Astrocyte (in vitro differentiated cells and primary cell): ENCODE data around the gene RASAL1. TPM values are rescaled to one million over a fixed set of nuclear protein-coding genes. Genes with fewer than 3 reads are reported as not detected.
A peak's percentile ranks its signal among the peaks of the same experiment; 100 is the strongest.

ENCODE experiments used
- DNase-seq: peaks from one replicate; pipeline ENCODE4 v3.0.0-alpha.2; 2010; ENCODE audit warnings: low read depth
- FAIRE-seq: peaks from 2 replicates; lab custom pipeline; 2011; peaks lifted over from hg19 to GRCh38; lab: Jason Lieb, UNC
- H2AFZ ChIP-seq: 2 replicates; pipeline ENCODE4 v1.6.0; 2012; ENCODE audit warnings: low read depth, low read length, inconsistent platforms
- H3K27ac ChIP-seq: 2 replicates; pipeline ENCODE4 v1.5.1; 2011; ENCODE audit warnings: low read depth, low read length, inconsistent platforms
- H3K27me3 ChIP-seq: 2 replicates; pipeline ENCODE4 v1.6.0; 2011; ENCODE audit warnings: low read length, inconsistent platforms; ENCODE audit not compliant: insufficient read depth
- H3K36me3 ChIP-seq: 2 replicates; pipeline ENCODE4 v1.5.1; 2011; ENCODE audit warnings: low read length, inconsistent platforms; ENCODE audit not compliant: insufficient read depth
- H3K4me1 ChIP-seq: 2 replicates; pipeline ENCODE4 v1.5.1; 2011; ENCODE audit warnings: low read length, inconsistent platforms; ENCODE audit not compliant: insufficient read depth
- H3K4me2 ChIP-seq: 2 replicates; pipeline ENCODE4 v1.6.0; 2012; ENCODE audit warnings: low read length, inconsistent platforms
- H3K4me3 ChIP-seq: 2 replicates; pipeline ENCODE4 v1.5.1; 2011; ENCODE audit warnings: low read depth, mild to moderate bottlenecking, low read length, inconsistent platforms; ENCODE audit not compliant: insufficient read depth
- H3K79me2 ChIP-seq: 2 replicates; pipeline ENCODE4 v1.6.0; 2012; ENCODE audit warnings: mild to moderate bottlenecking, low read length, inconsistent platforms; ENCODE audit not compliant: insufficient read depth
- H3K9ac ChIP-seq: 2 replicates; pipeline ENCODE4 v1.6.0; 2012; ENCODE audit warnings: mild to moderate bottlenecking, low read length, inconsistent platforms
- H3K9me3 ChIP-seq: 2 replicates; pipeline ENCODE4 v1.5.1; 2012; ENCODE audit warnings: low read depth, mild to moderate bottlenecking, low read length, inconsistent platforms; ENCODE audit not compliant: insufficient read depth
- H4K20me1 ChIP-seq: 2 replicates; pipeline ENCODE4 v1.6.0; 2012; ENCODE audit warnings: low read length, inconsistent platforms; ENCODE audit not compliant: insufficient read depth
- H3K27ac Mint-ChIP-seq: one replicate; pipeline ENCODE4 v1.8.0; 2021; ENCODE audit warnings: mild to moderate bottlenecking, mixed read lengths; ENCODE audit not compliant: unreplicated experiment
- H3K27me3 Mint-ChIP-seq: one replicate; pipeline ENCODE4 v1.8.0; 2021; ENCODE audit warnings: low read depth, mixed read lengths; ENCODE audit not compliant: unreplicated experiment
- H3K36me3 Mint-ChIP-seq: one replicate; pipeline ENCODE4 v1.8.0; 2021; ENCODE audit warnings: low read depth, mixed read lengths; ENCODE audit not compliant: unreplicated experiment
- H3K4me1 Mint-ChIP-seq: one replicate; pipeline ENCODE4 v1.8.0; 2021; ENCODE audit warnings: low read depth, mixed read lengths; ENCODE audit not compliant: unreplicated experiment
- H3K4me3 Mint-ChIP-seq: one replicate; pipeline ENCODE4 v1.8.0; 2021; ENCODE audit warnings: mild to moderate bottlenecking, moderate library complexity, mixed read lengths; ENCODE audit not compliant: unreplicated experiment
- H3K9me3 Mint-ChIP-seq: one replicate; pipeline ENCODE4 v1.8.0; 2021; ENCODE audit warnings: mild to moderate bottlenecking, mixed read lengths; ENCODE audit not compliant: unreplicated experiment
- EZH2 ChIP-seq: IDR thresholded peaks from 2 replicates; pipeline ENCODE4 v1.6.1; 2012; ENCODE audit warnings: mild to moderate bottlenecking, low read length, inconsistent platforms; ENCODE audit not compliant: insufficient read depth
- total RNA-seq: library from RNA; stranded (reverse); gene quantifications from 2 replicates; pipeline ENCODE4 v1.2.1, GENCODE V29; 2021
- TF ChIP-seq, protein P1 (sequence below): IDR thresholded peaks from 2 replicates; pipeline ENCODE4 v1.5.1; 2011; ENCODE audit warnings: low read depth, mild to moderate bottlenecking, inconsistent platforms, low read length, moderate library complexity; ENCODE audit not compliant: insufficient read depth

RASAL1 gene
- total RNA-seq, 1 donor from 2014 or later = 0.48 TPM

DNA sequence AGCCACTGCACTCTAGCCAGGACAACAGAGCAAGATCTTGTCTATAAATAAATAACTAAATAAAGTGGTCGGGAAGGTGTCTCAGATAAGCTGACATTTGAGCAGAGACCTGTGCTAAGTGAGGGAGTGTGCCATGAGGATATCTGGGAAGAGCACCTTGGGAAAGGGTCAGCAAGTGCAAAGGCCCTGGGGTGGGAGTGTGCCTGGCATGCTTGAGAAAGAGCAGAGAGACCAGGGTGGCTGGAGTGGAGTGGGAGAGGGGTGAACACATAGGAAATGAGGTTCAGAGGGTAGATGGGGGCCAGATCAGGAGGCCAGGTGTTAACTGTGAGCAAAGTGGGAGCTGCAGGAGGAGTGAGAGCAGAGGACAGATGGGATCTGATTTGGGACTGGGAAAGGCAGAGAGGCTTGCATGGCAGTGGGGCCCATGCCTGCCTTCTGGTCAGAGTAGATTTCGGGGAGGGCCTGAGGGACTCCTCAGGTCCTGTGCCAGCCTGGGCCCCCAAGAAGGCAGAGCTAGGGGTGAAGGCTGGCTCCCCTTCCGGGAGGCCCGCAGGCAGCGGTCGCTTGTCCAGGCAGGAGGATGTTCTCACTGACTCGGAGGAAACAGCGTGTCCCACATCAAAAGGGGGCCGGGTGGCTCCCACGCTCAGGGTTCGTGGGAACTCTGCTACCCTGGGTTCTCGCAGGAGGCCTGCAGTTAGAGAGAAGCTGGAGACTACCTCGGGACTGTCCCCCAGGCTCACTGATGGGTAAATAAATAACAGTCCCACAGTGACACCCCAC lies 46.4 kb downstream of the RASAL1 start:
- no peaks in the 10 kb centered on the region for H3K4me1 ChIP-seq
- Mint-ChIP-seq H3K4me3 (no peak overlapping the region), H3K27me3 (peaks cover 62% of the 10 kb centered on the region), H3K9me3 (peaks cover 4% of the 10 kb centered on the region), H3K4me1 (peaks cover 16% of the 10 kb centered on the region), H3K36me3 (peaks cover 4% of the 10 kb centered on the region), H3K27ac (no peak overlapping the region)
- no peaks in the 10 kb centered on the region for H3K9me3 ChIP-seq
- no peak overlapping the region for H2AFZ ChIP-seq
- H3K4me3 ChIP-seq = no peak overlapping the region
- DNase-seq (no peak), FAIRE-seq (no peak)
- H3K79me2 ChIP-seq = no peaks in the 10 kb centered on the region
- H3K4me2 ChIP-seq = no peak overlapping the region
- H3K27ac ChIP-seq = no peak overlapping the region
- peaks cover 15% of the 10 kb centered on the region for H3K27me3 ChIP-seq
- H3K9ac ChIP-seq = no peak overlapping the region
- no peaks in the 10 kb centered on the region for H4K20me1 ChIP-seq
- H3K36me3 ChIP-seq = no peaks in the 10 kb centered on the region
- TF ChIP-seq, protein P1, sequence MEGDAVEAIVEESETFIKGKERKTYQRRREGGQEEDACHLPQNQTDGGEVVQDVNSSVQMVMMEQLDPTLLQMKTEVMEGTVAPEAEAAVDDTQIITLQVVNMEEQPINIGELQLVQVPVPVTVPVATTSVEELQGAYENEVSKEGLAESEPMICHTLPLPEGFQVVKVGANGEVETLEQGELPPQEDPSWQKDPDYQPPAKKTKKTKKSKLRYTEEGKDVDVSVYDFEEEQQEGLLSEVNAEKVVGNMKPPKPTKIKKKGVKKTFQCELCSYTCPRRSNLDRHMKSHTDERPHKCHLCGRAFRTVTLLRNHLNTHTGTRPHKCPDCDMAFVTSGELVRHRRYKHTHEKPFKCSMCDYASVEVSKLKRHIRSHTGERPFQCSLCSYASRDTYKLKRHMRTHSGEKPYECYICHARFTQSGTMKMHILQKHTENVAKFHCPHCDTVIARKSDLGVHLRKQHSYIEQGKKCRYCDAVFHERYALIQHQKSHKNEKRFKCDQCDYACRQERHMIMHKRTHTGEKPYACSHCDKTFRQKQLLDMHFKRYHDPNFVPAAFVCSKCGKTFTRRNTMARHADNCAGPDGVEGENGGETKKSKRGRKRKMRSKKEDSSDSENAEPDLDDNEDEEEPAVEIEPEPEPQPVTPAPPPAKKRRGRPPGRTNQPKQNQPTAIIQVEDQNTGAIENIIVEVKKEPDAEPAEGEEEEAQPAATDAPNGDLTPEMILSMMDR = no peak
- no peak for TF ChIP-seq EZH2

DNA sequence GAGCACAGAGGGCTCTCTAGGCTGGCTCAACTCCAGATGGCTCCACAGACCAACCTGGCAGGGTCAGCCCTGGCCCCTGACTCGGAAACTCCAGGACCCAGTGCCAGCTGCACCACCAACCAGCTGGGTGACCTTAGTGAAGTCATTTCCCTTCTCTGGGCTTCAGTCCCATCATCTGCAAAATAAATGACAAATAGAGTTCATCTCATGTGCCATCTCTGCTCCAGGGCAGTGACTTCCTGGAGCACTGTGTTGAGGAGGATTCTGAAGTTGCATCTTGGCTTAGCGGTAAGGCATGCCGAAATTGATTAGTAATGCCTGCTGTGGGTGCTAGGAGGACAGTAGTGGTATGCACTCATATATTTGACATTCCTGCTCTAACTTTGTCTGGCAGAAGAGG lies 47.5 kb downstream of the RASAL1 start:
- H3K9me3 ChIP-seq = no peaks in the 10 kb centered on the region
- DNase-seq (no peak), FAIRE-seq (no peak)
- H3K27ac ChIP-seq = no peak overlapping the region
- Mint-ChIP-seq H3K9me3 (peaks cover 4% of the 10 kb centered on the region), H3K4me1 (peaks cover 19% of the 10 kb centered on the region), H3K27ac (no peak overlapping the region), H3K4me3 (no peak overlapping the region), H3K36me3 (peaks cover 4% of the 10 kb centered on the region), H3K27me3 (peaks cover 65% of the 10 kb centered on the region)
- H4K20me1 ChIP-seq = no peaks in the 10 kb centered on the region
- no peak overlapping the region for H2AFZ ChIP-seq
- H3K4me1 ChIP-seq = no peaks in the 10 kb centered on the region
- H3K4me3 ChIP-seq = no peak overlapping the region
- no peaks in the 10 kb centered on the region for H3K79me2 ChIP-seq
- TF ChIP-seq, protein P1 = no peak
- no peak for TF ChIP-seq EZH2
- H3K4me2 ChIP-seq = no peak overlapping the region
- no peaks in the 10 kb centered on the region for H3K36me3 ChIP-seq
- peaks cover 15% of the 10 kb centered on the region for H3K27me3 ChIP-seq
- H3K9ac ChIP-seq = no peak overlapping the region

DNA sequence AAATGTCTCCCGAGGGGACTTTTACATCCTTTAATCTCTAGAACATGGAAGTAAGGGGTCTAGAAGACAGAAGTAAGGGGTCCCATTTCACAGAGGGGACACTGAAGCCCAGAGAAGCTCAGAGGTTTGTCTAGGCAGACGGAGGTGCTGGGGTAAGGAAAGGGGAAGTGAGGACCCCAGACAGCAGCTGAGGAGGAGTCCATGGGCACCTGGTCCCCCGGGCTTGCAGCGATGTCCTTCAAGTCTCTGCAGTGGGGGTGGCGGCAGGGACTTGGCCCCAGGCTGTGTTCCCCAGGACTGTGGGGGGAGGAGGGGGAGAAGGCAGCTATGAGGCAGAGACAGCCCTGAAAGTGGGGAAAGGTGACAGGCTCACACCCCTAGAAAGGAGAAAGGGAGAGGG lies 48.4 kb downstream of the RASAL1 start:
- H3K9me3 ChIP-seq = no peaks in the 10 kb centered on the region
- H3K79me2 ChIP-seq = no peaks in the 10 kb centered on the region
- DNase-seq (no peak), FAIRE-seq (no peak)
- H4K20me1 ChIP-seq = no peaks in the 10 kb centered on the region
- Mint-ChIP-seq H3K4me3 (no peak overlapping the region), H3K36me3 (peaks cover 4% of the 10 kb centered on the region), H3K4me1 (peaks cover 18% of the 10 kb centered on the region), H3K27me3 (peaks cover 59% of the 10 kb centered on the region), H3K9me3 (peaks cover 4% of the 10 kb centered on the region), H3K27ac (peak overlapping the region; percentile 47)
- no peak overlapping the region for H2AFZ ChIP-seq
- no peak overlapping the region for H3K4me2 ChIP-seq
- no peaks in the 10 kb centered on the region for H3K36me3 ChIP-seq
- TF ChIP-seq EZH2 = no peak
- TF ChIP-seq, protein P1 = no peak
- no peak overlapping the region for H3K27ac ChIP-seq
- no peak overlapping the region for H3K9ac ChIP-seq
- no peak overlapping the region for H3K4me3 ChIP-seq
- H3K4me1 ChIP-seq = no peaks in the 10 kb centered on the region
- peaks cover 10% of the 10 kb centered on the region for H3K27me3 ChIP-seq
